Erythroblast (primary cell): Measurements from ENCODE around the gene SEC22C.
A peak's percentile ranks its signal among the peaks of the same experiment; 100 is the strongest.
"Not testable (repeated sequence)": the region's sequence is repeated elsewhere in the genome, so short reads cannot be mapped to it uniquely, and the experiment has no call there.

ENCODE experiments used
- DNase-seq, 2 experiments: peaks; one replicate each; lab custom pipeline; 2025; lab: John Stamatoyannopoulos, UW
- GATA1 ChIP-seq: IDR thresholded peaks from 2 replicates; pipeline ENCODE4 v1.6.1; 2011; ENCODE audit warnings: low read depth, mild to moderate bottlenecking, control low read depth, low read length, moderate library complexity
- POLR2A ChIP-seq: IDR thresholded peaks from 2 replicates; pipeline ENCODE4 v1.6.1; 2011; ENCODE audit warnings: mild to moderate bottlenecking, low read length

Gene SEC22C

DNA sequence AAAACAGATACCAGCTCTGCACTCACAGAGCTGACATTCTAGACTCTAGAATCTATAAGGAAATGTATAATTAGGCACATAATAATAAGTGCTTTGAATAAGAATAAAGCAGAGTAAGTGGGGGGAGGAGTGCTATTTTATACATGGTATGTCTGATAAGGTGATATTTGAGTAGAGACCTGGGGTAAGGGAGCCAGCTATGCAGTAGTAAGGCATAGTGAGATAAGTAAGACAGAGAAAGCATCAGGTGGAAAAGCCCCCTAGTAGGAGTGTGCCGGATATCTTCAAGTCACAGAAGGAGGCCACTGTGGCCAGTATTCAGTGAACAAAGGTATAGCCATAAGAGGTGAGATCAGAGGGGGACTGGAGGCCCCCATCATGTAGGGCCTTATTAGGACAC, 11.9 kb upstream of the SEC22C start:
- TF ChIP-seq GATA1 (no peak), POLR2A (no peak)
- DNase-seq, result peak in 1 of 2 experiments; percentile 41

GRCh38 chr3:42591811-42592210, 10.0 kb upstream of the SEC22C start:
- no peak for DNase-seq
- TF ChIP-seq POLR2A, result no peak
- TF ChIP-seq GATA1, result no peak

DNA sequence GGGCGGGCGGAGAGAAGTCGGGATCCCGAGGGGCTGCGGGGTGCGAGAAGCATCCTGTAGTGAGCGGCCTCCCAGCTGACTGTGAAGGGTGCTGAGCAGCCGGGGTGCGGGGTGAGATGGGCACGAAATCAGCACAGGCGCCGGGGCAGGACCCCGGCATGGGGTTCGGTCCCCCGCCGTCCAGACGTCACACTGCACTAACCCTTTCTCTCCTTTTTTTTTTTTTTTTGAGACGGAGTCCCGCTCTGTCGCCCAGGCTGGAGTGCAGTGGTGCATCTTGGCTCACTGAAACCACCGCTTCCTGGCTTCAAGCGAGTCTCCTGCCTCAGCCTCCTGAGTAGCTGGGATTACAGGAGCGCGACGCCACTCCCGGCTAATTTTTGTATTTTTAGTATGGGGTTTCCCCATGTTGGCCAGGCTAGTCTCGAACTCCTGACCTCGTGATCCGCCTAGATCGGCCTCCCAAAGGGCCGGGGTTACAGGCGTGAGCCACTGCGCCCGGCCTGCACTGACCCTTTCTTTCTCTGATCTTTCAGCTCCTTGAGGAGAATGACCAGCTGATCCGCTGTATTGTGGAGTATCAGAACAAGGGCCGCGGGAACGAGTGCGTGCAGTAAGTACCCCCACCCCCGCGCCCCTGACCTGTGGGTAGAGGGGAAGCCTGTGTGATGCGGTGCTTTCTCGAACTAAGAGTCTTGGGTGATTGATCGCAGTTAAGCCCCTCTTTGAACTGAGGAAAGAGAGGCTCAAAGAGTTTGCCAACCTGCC, 9.4 kb upstream of the SEC22C start:
- no peak for TF ChIP-seq GATA1
- TF ChIP-seq POLR2A, result no peak
- no peak for DNase-seq

- no peak for DNase-seq
- TF ChIP-seq GATA1, result no peak
- TF ChIP-seq POLR2A, result no peak
Observed at GRCh38 chr3:42589382-42590109, 7.8 kb upstream of the SEC22C start.

DNA sequence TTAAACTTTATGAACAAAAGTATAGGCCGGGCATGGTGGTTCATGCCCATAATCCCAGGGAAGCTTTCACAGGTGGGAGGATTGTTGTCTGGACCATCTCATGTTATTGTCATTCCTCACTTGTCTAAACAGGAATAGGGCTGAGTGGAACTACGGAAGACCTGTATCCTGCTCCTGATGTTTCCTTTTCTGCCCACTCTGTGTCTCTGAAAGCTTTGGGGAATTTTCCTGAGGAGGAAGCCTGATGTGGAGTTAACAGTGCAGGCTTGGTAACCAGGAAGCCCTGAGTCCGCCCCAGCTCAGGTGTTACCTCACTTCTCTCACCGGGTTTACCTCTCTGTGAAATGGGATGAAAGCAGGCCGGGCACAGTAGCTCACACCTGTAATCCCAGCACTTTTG, 6.9 kb upstream of the SEC22C start:
- TF ChIP-seq GATA1 (no peak), POLR2A (no peak)
- no peak for DNase-seq

- no peak for DNase-seq
- TF ChIP-seq POLR2A, result no peak
Observed at GRCh38 chr3:42582474-42583070, 805 bp upstream of the SEC22C start.

DNA sequence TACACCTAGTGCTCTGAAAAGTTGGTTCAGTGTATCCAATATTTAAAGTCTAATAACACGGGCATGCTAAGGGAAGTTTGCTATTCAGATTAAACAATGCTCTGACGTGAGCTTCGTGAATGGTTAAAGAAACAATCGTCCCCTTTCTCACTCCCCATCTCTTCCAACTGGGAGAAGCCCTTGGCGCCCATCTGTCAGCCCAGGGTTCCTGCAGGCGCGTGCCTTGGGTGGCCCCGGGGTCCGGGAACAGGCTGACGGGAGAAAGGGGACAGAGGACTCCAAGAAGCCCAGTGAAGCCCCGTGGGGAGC, 413 bp downstream of the SEC22C start:
- DNase-seq, result no peak
- TF ChIP-seq POLR2A, result no peak
- no peak for TF ChIP-seq GATA1

- not testable (repeated sequence) for DNase-seq
Observed at GRCh38 chr3:42579346-42579745, 2.4 kb downstream of the SEC22C start.

DNA sequence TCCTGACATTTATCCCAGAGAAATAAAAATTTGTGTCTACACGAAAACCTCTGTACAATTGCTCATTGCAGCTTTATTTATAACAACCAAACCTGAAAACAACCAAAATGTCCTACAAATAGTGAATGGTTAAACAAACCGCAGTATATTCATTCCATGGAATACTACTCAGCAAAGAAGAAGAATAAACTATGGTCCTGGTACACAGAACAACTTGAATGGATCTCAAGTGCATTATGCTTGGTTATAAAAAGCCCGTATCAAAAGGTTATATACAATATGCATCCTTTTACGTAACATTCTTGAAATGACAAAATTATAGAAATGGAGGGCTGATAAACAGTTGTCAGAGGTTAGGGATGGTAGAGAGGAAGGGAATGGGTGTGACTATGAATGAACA, 3.7 kb downstream of the SEC22C start:
- DNase-seq, result no peak
- TF ChIP-seq POLR2A, result no peak
- TF ChIP-seq GATA1, result no peak

- no peak for TF ChIP-seq POLR2A
- no peak for TF ChIP-seq GATA1
- no peak for DNase-seq
Observed at GRCh38 chr3:42575137-42575741, 6.5 kb downstream of the SEC22C start.

GRCh38 chr3:42572278-42572677, 9.5 kb downstream of the SEC22C start:
- peak; percentile 43 to 67 for DNase-seq
- no peak for TF ChIP-seq GATA1

DNA sequence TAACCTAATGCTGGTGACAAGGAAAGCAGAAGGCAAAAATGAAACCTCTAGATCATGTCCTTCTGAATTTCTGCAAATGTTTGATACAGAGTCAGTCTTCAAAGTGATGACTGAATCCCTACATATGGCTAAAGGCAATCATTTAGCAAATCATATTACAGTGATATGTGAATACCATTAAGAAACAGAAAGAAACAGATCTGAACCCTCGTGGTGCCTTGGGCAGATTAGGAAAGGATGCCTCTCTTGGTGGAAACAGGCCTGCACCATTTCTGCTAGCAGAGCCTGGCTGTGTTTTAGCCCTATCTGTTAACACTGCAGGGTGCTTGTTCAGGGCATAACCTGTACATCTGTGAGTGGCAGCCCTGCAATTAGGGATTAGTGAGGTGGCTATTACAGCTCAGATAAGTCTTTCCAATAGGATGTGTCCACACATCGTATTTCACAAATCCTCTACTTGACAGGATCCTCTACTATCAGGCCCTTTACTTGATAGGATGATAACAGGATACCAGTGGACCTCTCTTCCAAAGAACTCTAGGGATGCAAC, 12.1 kb downstream of the SEC22C start:
- TF ChIP-seq POLR2A (no peak), GATA1 (no peak)
- no peak for DNase-seq

- TF ChIP-seq POLR2A (no peak), GATA1 (no peak)
Observed at GRCh38 chr3:42562047-42562907, 19.5 kb downstream of the SEC22C start.

More at GRCh38 chr3:42562047-42562907, 19.5 kb downstream of the SEC22C start:
- DNase-seq, result no peak
